Activated CD4-positive, alpha-beta T cell treated with anti-CD3 and anti-CD28 coated beads, Interleukin-2, amount 50 U/mL, for 16 hours (primary cell): ENCODE results near the gene PADI3.
"Not testable (repeated sequence)": the region's sequence is repeated elsewhere in the genome, so short reads cannot be mapped to it uniquely, and the experiment has no call there.

Source experiments
- DNase-seq: peaks from one replicate; pipeline ENCODE4 v3.0.0-alpha.2; 2020

The PADI3 gene

DNA sequence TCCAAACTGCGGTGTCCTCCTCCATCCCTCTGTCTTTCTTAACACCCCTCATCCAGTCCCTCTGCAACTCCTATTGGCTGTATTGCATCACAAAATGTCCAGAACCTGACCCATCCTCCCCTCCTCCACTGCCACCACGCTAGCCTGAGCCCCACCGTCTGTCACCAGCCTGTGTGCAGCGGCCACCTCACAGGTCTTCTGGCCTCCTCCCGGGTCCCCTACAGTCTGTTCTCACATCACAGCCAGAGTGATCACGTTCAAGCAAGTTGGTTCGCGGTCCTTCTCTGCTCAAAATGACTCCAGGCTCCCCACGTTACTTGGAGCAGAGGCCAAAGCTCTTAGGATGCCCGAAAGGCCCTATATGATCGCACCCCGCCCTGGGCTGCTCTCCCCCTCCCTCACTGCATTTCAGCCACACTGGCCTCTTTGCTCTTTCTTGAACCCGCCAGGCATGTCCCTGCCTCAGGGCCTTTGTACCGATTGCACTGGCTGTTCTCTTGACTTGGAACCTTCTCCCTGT, 56.7 kb downstream of the PADI3 start:
- DNase-seq = no peak

DNA sequence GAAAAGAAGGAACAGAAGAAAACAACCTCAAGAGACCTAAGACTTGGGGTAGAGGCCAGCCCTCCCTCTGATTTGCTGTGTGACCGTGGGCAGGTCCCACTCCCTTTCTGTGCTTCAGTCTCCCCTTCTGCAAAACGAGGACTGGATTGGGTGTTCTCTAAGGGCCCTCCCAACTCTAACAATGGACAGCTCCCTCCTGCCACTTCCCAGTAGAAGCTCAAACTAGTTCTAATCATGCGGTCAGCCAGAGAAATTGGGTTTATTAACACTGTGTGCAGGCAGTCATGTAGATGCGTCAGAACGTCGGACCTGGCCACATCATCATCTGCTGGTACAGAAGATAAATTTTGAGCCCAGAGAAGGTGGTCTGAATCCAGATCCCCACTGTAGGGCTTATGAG, 57.5 kb downstream of the PADI3 start:
- no peak for DNase-seq

DNA sequence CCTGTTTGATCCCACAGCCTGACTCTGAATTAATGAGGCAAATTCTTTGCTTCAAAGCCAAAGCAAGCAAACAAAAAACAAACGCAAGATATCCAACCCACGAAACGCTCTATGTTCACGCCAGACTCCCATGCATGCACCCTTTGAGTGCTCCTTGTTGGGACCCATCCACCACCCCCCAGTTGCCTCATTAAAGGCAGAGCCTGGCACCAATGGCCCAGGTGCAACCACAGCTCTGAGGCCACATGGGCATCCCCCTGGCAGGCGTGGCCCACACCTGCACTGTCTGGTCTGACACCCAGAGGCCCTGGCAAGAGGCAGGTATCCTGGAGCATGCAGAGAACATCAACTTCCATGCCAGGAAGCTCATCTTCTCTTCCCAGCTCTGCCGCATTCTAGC, 58.0 kb downstream of the PADI3 start:
- no peak for DNase-seq

DNA sequence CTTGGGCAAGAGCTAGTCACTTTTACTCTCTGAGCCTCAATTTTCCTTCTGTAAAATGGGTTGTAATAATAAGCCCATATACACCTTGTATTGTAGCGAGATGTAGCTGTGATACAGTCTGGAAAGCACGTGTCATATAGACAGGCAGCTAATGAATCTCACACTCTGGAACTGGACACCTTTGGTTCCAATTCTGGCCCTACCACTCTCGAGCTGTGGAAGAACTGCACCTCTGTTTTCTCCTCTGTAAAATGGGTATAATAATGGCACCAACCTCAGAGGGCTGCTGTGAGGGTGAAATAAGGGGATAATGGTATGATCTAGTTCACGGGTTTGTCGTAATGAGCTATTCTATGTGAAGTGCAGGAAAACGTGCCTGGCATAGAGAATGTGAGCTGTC, 58.4 kb downstream of the PADI3 start:
- no peak for DNase-seq

DNA sequence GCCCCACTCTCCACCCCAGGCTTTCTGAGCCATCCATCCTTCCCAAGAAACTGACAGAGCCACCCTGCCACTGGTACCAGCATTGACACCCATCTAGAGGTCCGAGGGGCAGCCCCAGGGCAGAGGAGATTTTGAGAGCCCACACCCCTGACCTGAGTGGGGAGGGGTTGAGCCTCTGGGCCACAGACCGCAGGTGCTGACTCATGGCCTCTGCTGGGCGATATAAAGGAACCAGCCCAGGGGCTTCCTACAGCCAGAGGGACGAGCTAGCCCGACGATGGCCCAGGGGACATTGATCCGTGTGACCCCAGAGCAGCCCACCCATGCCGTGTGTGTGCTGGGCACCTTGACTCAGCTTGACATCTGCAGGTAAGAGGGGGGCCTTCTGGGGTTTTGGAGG, 59.0 kb downstream of the PADI3 start, which contains the start of gene PADI4:
PADI4 (plus strand) TSS at position 252 of the 400 bp plus-strand sequence; CDS start at position 278, 26 bp downstream.
- no peak for DNase-seq

DNA sequence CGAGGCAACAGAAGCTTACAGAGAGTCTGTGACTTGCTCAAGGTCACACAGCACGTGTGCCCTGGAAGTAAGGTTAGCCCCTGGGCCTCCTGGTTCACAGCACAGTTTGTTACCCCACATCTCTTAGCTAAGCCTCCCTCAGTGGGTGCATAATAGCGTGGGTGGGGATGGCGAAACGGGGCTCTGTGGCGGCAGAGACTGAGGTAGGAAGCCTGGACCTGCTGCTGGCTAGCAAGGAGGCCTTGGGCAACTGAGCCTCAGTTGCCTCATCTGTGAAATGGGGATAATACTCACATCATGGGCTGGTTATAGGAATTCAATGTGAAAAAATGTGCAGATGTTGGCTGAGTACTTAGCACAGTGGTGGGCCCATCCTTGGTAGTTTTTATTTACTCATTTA, 59.7 kb downstream of the PADI3 start:
- no peak for DNase-seq

DNA sequence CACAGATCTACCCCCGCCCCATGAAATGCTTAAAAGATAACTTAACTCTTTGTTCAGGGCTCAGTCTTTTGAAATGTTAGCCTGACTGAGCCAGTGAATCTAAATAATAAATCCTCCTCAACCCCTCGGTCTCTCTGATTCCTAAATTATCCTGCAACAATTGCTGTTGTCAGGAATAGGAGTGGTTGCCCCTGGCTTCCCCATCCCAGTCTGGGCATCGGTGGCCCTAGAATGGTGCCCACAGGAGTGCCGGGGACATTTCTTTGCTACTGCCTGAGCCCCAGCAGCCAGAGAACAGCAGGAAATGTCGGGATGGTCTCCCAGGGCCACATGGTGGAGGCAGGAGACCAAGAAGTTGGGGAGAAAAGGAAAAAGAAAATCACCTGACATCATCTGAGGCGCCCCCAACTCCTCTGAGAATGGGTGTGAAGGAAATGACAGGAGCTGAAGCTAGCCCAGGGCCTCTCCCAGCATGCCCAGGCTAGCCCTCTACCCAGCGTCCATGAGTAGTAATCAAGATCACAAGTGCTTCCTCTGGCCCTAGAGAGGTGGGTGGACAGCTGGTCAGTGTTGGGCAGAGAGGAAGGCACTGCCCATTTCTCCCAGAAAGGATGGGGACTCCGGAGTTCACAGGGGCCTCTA, 60.6 kb downstream of the PADI3 start:
- DNase-seq = no peak

DNA sequence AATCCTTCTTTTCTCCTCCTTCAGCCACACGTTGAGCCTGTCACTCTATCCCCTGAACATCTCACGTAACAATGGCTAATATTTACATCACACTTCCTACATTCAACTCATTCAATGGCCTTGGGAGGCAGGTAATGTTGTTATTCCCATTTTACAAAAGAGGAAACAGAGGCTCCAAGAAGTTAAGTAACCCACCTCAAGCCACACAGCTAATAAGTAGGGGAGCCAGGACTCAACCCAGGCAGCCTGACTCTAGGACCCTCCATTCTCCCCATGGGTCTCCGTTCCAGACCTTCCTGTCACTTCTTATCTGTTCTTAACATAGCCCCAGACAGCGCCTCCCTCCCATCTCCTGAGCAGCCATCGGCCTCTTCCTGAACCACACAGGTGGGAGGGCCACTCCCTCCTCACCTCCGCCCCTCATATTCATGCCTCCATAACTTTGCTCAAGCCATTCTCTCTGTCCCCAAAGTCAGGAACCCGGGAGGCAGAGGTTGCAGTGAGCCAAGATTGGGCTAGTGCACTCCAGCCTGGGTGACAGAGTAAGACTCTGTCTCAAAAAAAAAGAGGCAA, 61.3 kb downstream of the PADI3 start:
- no peak for DNase-seq

DNA sequence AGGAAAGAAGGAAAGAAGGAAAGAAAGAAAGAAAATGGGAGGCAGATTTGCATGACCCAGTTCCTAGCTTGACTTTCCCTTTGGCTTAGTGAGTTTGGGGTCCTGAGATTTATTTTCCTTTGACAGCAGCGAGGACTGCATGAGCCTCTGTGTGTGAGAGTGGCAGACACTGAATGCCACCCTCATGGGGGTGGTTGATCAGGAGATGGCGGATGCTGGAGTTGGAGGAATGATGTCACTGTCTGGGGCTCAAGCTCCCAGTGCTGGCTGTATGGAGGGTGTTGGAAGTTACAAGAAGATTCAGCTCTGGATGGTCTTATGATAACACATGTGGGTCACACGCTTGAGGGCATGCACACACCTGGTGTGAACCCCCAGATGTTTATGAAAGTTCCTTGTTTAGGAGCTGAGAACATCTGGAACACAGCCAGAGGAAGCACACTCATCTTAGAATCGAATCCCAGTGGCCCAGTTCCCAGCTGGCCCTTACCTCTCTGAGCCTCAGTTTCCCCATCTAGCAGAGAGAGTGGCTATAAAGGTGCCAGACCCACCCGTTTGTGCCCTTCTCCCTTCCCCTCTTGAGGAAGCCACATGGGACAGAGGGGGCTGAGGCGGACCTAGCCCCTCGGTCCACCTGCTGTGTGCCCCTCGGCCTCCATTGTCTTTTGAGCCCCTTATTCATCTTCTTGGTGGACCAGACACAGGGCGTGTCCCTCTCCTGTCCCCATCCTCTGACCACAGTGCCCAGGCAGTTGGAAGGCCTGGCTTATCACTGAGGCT, 64.8 kb downstream of the PADI3 start:
- DNase-seq = no peak

DNA sequence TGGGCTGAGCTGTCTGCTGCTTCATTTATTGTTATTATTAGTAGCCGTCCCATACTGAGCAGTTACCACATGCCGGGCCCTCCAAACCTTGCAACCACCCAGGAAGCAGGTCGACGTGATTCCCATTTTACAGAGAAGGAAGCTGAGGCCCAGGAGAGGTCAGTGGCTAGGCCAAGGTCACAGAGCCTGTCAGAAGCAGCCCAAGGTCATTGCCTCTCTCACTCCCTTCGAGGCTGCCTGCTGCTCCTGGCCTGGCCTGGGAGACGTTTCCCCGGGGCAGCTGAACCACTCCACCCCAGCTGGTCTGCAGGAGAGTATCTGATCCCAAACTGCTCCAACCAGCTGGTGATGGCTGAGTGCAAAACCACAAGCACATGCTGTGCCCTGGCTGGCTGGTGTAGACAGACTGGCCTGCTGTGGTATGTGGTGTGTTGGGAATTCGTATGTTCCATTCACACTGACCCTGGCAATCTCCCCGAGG, 65.6 kb downstream of the PADI3 start:
- no peak for DNase-seq

DNA sequence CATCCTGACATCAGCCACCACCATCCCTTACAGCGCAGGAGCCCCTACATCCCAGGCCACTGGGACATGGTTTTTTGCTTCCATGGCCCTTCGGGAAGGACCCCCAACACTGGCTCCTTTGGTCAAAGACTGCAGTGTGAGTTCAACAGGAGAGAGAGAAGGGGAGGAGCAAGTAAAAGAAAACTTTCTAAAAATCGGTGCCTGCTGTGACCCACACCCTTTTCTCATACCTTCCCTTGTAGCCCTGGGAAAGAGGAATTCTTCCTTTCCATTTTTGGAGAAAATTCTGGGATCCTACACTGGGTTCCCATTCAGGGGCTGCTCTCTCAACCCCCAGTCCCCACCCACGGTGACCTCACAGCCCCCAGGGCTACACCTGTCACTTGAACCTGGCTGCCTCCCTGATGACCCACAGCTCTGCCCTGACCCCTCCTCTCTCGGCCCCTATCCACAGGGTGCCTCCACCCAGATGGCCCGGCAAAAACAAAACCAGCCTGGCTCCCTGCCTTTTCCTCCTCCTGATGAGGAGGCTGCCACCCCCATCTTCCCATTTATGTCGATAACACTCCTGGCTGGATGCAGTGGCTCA, 66.7 kb downstream of the PADI3 start:
- no peak for DNase-seq

DNA sequence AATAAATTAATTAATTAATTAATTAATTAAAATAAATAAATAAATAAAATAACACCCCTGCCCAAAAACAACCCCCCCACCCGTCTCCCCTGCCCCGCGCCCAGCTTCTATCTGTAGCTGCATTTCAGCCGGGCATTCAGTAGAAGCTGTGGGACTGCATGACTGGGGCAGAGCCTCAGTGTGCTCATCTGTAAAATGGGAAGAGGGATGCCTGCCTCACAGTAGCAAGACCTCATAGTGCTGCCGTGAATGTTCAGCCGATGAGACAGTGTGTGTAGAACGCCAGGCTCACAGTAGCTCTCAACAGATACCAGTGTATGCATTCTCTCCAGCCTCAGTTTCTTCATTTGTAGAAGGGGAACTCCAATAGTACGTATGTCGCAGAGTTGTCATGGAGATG, 67.8 kb downstream of the PADI3 start:
- DNase-seq = no peak

DNA sequence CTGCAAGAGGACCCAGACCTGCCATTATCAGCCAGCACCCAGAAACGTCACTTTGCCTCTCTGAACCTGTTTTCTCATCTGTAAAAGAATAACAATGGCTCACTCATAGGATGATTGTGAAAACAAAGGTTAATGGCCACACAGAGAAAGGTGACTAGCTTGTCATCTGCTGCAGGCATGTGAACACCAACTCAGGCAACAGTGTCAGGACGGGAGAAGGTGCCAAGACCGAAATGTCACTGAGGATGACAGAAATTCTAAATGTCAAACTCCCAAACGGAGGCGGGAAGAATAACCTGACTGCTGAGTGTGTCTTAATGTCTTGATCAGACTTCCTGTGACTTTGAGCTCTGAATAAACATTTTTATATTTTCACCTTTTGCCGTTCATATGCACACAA, 69.4 kb downstream of the PADI3 start:
- DNase-seq = no peak

DNA sequence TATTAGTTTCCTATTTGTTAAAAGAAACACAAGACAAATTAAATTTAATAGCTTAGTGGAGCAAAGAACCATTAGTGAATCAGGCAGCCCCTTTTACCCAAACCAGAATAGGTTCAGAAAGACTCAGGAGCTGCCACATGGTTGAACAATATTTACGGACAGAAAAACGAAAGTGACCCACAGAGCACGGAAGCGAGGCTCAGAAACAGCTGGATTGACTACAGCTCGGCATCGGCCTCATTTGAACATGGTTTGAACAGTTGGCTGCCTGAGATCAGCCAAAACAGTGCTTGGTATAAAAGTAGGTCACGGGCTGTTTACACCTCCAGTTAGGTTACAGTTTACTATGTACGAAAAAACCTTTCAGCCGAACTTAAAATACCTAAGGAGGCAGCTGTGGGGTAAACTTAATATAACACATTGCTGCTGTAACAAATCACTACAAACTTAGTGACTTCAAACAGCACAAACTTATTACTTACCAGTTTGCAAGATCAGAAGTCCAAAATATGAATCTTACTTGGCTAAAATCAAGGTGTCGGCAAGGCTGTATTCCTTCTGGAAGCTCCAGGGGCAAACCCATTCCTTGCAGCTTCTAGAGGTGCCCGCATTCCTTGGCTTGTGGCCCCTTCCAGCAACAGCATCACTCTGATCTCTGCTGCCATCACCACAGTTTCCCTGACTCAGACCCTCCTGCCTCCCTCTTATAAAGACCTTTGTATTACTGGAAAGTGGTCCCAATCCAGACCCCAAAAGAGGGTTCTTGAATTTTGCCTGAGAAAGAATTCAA, 70.9 kb downstream of the PADI3 start:
- no peak for DNase-seq

DNA sequence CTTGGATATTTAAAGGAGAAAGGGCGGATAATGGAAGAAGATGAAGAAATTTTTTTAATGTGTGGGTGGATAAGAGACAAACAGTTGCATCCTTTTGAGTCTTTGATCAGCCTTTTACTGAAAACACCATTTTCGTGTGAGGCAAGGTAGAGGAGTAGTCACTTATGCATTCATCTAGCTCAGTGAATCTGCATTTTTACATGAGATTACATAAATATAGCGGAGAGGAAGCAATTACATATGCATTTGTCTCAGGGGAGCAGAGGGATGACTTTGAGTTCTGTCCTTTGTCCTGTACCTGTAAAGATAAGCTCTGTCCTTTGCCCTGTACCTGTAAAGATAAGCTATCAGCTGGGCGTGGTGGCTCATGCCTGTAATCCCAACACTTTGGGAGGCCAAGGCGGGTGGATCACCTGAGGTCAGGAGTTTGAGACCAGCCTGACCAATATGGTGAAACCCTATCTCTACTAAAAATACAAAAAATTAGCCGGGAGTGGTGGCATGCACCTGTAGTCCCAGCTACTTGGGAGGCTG, 73.0 kb downstream of the PADI3 start:
- not testable (repeated sequence) for DNase-seq

DNA sequence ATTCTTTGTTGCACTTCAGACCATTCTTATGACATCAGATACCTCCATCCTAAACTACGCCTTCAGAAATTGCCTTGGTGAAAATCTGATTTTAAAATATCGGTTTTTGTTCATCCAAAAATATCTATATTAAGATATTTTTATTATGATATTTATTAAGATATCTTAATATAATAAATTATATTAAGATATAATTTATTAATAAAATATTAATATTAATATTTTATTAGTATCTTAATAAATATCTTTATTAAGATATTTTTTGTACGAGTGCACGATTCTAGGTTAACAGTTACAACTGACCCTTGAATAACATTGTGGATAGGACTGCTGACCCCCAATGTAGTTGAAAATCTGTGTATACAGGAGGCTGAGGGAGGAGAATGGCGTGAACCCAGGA, 80.0 kb downstream of the PADI3 start:
- no peak for DNase-seq

DNA sequence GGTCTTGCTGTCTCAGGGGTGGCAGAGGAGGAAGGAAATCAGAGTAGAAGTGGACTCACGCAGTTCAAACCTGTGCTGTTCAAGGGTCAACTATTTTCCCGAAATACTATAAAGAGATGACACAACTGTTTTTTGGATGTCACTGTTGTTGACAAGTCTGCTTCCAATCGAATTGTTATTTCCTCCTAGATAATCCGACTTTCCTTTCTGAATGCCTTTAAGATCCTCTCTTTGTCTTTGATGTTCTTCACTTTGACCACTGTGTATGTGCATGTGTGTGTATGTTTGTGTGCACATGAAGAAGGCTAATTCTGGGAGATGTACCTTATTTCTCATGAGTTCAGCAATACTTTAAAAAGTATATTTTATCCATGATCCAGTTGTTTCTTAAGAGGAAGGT, 80.7 kb downstream of the PADI3 start:
- no peak for DNase-seq

DNA sequence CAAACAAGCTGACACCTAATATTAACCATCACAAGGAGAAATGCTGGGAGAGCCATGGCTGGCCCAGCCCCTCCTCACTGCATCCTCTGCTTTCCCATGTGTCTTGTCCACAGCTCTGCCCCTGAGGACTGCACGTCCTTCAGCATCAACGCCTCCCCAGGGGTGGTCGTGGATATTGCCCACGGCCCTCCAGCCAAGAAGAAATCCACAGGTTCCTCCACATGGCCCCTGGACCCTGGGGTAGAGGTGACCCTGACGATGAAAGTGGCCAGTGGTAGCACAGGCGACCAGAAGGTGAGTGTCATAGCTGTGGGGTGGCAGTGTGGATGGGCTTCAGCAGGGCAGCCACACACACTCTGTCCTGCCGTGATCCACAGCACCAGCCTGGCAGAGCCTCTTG, 82.0 kb downstream of the PADI3 start:
- DNase-seq = no peak

DNA sequence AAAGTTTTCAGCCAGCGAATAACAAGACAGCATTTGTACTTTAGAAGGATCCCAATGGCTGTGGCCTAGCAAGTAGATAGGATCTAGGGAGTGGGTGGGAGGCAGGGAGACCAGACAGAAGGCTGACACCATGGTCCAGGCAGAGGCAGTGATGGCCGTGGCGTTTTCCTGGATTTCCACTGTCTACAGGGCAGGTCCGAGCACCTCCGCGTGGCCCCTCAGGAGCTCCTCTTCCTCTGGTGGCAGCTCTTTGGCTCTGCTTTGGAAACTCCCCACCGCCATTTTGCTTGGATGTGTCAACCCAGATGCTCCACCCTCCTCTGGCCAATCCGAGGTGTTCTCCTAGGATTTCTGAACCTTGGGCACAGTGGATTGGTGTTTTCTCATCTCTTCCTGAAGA, 84.2 kb downstream of the PADI3 start:
- DNase-seq = no peak
